NOMO-1 (cell line): Measurements from ENCODE around the gene RASAL2.
"Not testable (repeated sequence)": the region's sequence is repeated elsewhere in the genome, so short reads cannot be mapped to it uniquely, and the experiment has no call there.

Experiments used
- DNase-seq, 2 experiments: peaks; one replicate each; lab custom pipeline; 2025; ENCODE audit not compliant: unreplicated experiment in 2 of 2; lab: John Stamatoyannopoulos, UW

RASAL2 gene

GRCh38 chr1:178151831-178152230 lies 57.9 kb downstream of the RASAL2 start:
- DNase-seq = no peak

DNA sequence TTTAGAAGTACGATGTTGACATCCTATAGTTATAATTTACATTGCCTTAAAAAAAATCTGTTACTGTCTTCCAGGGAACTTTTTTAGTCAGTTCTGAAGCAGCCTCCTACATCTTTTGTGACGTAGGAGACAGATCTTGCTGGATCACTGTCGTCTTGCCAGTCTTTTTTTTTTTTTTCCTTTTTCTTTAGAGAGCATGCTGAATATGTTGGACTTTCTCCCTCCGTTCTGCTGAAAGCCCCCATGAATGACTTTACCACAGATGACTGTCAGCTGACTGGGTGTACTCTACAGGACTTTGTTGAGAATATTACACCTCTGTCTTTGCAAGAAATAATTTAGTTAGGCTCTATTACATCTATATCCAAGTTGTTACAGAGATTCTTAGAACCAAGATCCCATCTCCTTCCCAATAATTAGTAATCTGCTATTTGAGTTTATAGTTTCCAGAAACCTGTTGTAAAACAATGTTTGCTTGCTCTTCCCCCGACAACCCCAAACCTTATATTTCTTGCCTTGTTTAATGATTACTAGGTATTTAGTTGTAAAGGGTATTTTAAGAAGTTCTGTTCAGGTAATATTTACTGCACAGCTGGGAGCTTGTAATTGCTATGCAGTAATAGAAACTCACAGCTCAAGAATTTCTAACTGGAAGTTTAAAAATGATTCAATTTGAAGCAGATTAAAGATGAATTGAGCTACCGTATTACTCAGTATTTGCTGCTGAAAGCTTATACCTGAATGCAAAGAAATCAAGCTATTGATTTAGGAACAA lies 61.8 kb downstream of the RASAL2 start:
- DNase-seq = no peak

GRCh38 chr1:178160736-178161475 lies 67.0 kb downstream of the RASAL2 start:
- DNase-seq = no peak

GRCh38 chr1:178161516-178161915 lies 67.6 kb downstream of the RASAL2 start:
- DNase-seq = no peak

GRCh38 chr1:178165196-178165595 lies 71.3 kb downstream of the RASAL2 start:
- DNase-seq = no peak

DNA sequence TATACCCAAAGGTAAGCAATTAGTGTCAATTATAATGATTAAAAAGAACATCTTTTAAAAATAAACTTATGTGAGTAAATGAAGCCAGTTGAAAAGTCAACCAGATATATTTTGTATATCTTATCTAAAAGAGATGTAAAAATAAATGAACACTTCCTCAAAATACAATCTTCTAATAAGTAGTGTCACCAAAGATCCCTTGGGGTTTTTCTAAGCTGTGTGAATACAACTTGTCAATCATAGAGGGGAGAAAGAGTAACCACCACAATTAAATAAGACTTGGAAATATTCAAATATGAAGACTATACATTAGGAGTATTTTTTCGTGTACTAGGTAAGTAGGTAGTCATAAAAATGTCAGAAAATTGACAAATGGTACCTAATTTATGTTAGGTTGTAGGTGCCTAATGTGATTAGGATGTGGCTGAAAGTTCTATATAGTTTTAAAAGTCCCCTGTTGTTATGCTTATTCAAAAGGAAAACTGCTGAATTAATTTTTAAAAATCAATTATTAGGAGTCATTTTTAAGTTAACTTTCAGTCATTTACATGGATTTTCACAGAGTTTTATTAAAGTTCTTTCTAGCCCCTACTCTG lies 72.6 kb downstream of the RASAL2 start:
- DNase-seq = no peak

DNA sequence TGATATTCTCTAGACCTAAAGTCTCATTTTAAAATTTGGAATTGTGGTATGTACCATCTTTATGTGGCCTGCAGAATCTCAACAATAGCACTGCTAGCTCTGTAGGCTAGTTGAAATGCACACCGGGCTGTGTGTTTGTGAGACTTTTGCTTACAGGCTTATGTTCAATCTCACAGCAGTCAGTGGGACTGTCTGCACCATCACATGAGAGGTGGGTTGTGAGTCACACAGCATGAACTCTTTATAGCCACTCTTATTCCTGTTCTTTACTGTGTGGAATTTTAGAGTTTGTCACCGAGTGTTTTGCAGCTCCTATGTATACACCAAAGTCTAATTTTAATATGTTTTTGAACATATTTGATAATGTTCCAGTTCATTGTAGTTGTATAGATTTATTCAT lies 74.6 kb downstream of the RASAL2 start:
- DNase-seq = no peak

DNA sequence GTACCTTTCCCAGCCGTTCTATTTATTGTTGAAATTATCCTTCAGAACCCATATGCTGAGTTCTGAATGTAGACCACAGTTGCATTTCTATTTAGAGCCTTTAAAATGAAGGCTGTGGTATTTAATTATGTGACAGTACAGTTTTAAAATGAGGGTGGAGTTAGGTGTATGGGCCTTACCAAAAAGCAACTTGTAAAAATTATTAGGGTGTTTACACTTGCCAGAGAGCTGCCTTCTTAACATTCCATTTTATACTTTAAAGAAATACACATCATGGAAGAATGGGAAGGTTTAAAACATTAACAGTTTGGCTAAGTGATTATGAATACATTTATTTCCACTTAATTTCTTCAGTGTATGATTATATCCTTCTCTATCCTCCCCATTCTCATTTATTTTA lies 75.7 kb downstream of the RASAL2 start:
- DNase-seq = no peak

- DNase-seq = no peak
Measured at GRCh38 chr1:178172939-178173338, 79.0 kb downstream of the RASAL2 start.

DNA sequence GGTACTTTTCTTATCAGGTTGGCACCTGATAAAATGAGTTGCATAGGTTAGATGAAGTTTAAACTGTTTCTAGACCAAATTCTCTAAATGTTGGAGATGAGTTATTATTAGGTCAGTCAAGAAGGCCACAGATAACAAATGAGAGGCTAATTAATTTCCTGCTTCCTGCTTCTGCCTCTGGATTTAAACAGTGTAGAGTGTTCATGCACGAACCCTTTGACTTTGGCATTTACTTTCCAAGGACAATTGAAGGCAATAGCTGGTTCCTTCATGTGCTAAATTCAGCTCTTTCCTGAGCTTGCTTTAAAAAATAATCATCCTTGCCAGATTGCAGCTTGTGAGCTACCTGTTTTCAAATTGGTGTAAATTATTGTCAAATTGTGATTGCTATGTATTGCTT lies 80.6 kb downstream of the RASAL2 start:
- no peak for DNase-seq

DNA sequence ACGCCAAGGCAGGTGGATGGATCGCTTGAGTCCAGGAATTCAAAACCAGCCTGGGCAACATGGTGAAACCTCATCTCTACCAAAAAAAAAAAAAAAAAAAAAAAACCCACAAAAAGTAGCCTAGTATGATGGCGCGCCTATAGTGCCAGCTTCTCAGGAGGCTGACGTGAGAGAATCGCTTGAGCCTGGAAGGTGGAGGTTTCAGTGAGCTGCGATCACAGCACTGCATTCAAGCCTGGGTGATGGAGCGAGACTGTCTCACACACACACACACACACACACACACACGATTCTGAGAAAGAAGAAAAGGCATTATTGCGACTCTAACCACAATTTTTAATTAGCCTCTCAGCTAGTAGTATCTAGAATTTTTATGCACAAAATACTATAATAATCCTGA lies 86.5 kb downstream of the RASAL2 start:
- DNase-seq = no peak

DNA sequence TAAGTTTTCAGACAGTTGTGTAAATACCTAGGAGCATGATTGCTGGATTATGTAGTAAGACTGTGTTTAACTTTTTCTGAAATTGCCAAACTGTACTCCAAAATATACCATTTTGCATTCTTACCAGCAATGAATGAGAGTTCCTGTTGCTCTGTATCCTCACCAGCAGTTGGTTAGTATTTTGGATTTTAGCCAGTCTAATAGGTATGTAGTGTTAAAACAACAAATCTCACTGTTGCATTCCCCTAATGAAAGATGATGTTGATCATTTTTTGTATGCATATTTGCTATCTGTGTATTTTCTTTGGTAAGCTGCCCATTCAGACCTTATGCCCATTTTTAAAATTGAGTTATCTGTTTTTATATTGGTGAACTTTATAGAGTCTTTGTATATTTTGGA lies 89.9 kb downstream of the RASAL2 start:
- no peak for DNase-seq

GRCh38 chr1:178188306-178188705 lies 94.4 kb downstream of the RASAL2 start:
- no peak for DNase-seq

DNA sequence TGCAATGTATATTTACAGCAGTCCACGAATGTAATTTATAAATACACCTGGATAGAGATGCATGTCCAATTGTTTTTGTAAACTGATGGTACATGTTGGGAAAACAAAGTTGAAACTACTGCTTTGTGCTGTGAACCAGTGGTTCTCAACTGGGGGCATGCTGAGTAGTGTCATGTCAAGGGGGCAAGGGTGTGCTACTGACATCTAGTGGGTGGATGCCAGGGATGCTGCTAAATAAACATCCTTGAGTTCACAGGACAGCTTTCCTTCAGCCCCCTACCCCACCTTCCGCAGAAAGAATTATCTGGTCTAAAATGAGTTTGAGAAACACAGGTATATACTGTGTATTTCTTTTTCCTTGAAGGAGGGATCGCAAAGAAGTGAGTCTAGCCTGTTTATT lies 95.9 kb downstream of the RASAL2 start:
- peak; percentile 17 to 53 for DNase-seq

GRCh38 chr1:178190881-178191280 lies 97.0 kb downstream of the RASAL2 start:
- no peak for DNase-seq

GRCh38 chr1:178192686-178193085 lies 98.8 kb downstream of the RASAL2 start:
- peak; percentile 82 to 97 for DNase-seq

GRCh38 chr1:178196631-178197030 lies 102.7 kb downstream of the RASAL2 start:
- no peak for DNase-seq

DNA sequence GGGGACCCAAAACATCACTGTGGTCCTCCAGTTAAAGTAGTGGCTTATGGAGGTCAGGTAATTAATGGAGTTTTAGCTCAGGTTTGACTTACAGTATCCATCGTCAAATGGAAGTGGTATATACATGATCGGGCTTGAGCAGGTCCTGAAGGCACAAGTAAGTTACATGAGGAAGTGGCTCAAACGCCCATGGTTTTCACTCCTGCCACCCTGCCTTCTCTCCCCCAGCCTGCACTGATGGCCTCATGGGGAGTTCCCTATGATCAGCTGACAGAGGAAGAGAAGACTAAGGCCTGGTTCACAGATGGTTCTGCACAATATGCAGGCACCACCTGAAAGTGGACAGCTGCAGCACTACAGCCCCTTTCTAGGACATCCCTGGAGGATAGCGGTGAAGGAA lies 108.2 kb downstream of the RASAL2 start:
- not testable (repeated sequence) for DNase-seq

GRCh38 chr1:178202546-178202945 lies 108.6 kb downstream of the RASAL2 start:
- DNase-seq = not testable (repeated sequence)

DNA sequence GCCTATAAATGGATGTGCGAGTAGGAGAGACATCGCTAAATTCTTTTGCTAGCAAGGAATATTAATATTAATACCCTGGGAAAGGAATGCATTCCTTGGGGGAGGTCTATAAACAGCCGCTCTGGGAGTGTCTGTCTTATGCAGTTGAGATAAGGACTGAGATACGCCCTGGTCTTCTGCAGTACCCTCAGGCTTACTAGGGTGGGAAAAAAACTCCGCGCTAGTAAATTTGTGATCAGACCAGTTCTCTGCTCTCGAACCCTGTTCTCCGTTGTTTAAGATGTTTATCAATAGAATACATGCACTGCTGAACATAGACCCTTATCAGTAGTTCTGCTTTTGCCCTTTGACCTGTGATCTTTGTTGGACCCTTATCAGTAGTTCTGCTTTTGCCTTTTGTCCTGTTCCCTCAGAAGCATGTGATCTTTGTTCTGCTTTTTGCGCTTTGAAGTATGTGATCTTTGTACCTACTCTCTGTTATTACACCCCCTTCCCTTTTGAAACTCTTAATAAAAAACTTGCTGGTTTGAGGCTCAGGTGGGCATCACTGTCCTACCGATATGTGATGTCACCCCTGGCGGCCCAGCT lies 114.5 kb downstream of the RASAL2 start:
- not testable (repeated sequence) for DNase-seq

GRCh38 chr1:178209935-178210334 lies 116.0 kb downstream of the RASAL2 start:
- no peak for DNase-seq
